CD1c-positive myeloid dendritic cell (primary cell): ENCODE measurements around the gene PLA2R1.

Experiments
- DNase-seq: peaks from one replicate; pipeline ENCODE4 v3.0.0-alpha.2; 2016; ENCODE audit errors: extremely low spot score

Gene PLA2R1

GRCh38 chr2:160062292-160063005 lies at the start of gene PLA2R1:
PLA2R1 (minus strand) TSS chr2:160062615; CDS start chr2:160062403, 212 bp downstream.
- DNase-seq, result peak; percentile 17

- no peak for DNase-seq
Observed at GRCh38 chr2:160110674-160111239, 48.3 kb upstream of the PLA2R1 start.

- DNase-seq, result peak; percentile 76
Observed at GRCh38 chr2:160109939-160110673, 47.7 kb upstream of the PLA2R1 start.

- peak; percentile 2 for DNase-seq
Observed at GRCh38 chr2:160109243-160109642, 46.8 kb upstream of the PLA2R1 start.

- DNase-seq, result no peak
Observed at GRCh38 chr2:160108646-160109045, 46.2 kb upstream of the PLA2R1 start.

GRCh38 chr2:160105366-160105765 lies 43.0 kb upstream of the PLA2R1 start:
- DNase-seq, result no peak

- DNase-seq, result no peak
Observed at GRCh38 chr2:160104115-160104514, 41.7 kb upstream of the PLA2R1 start.

GRCh38 chr2:160097326-160097725 lies 34.9 kb upstream of the PLA2R1 start:
- DNase-seq, result no peak

GRCh38 chr2:160096409-160096808 lies 34.0 kb upstream of the PLA2R1 start:
- DNase-seq, result peak; percentile 89

- no peak for DNase-seq
Observed at GRCh38 chr2:160092445-160092844, 30.0 kb upstream of the PLA2R1 start.

- DNase-seq, result no peak
Observed at GRCh38 chr2:160091381-160091780, 29.0 kb upstream of the PLA2R1 start.

GRCh38 chr2:160087854-160088745 lies 25.7 kb upstream of the PLA2R1 start:
- DNase-seq, result peak; percentile 62

- no peak for DNase-seq
Observed at GRCh38 chr2:160085662-160086061, 23.2 kb upstream of the PLA2R1 start.

GRCh38 chr2:160077912-160078810 lies 15.7 kb upstream of the PLA2R1 start:
- DNase-seq, result no peak

GRCh38 chr2:160076914-160077313 lies 14.5 kb upstream of the PLA2R1 start:
- no peak for DNase-seq

- DNase-seq, result no peak
Observed at GRCh38 chr2:160076241-160076640, 13.8 kb upstream of the PLA2R1 start.

GRCh38 chr2:160075171-160075570 lies 12.8 kb upstream of the PLA2R1 start:
- DNase-seq, result no peak

- no peak for DNase-seq
Observed at GRCh38 chr2:160073284-160073888, 11.0 kb upstream of the PLA2R1 start.

- no peak for DNase-seq
Observed at GRCh38 chr2:160068906-160069305, 6.5 kb upstream of the PLA2R1 start.

GRCh38 chr2:160064916-160065315 lies 2.5 kb upstream of the PLA2R1 start:
- DNase-seq, result no peak
